Activated CD4-positive, CD25-positive, alpha-beta regulatory T cell treated with anti-CD3 and anti-CD28 coated beads, Interleukin-2, amount 50 U/mL, for 24 hours (primary cell): ENCODE data around the gene SYNGR1.
"Not testable (repeated sequence)": the region's sequence is repeated elsewhere in the genome, so short reads cannot be mapped to it uniquely, and the experiment has no call there.

Experiments
- ATAC-seq, 2 donors: fragments of 150-1000 bp; cut with Tn5 transposase; one replicate each; pipeline ENCODE4 v1.10.0; 2021; ENCODE audit warnings: mild to moderate bottlenecking in 1 of 2, moderate library complexity in 1 of 2

The SYNGR1 gene

DNA sequence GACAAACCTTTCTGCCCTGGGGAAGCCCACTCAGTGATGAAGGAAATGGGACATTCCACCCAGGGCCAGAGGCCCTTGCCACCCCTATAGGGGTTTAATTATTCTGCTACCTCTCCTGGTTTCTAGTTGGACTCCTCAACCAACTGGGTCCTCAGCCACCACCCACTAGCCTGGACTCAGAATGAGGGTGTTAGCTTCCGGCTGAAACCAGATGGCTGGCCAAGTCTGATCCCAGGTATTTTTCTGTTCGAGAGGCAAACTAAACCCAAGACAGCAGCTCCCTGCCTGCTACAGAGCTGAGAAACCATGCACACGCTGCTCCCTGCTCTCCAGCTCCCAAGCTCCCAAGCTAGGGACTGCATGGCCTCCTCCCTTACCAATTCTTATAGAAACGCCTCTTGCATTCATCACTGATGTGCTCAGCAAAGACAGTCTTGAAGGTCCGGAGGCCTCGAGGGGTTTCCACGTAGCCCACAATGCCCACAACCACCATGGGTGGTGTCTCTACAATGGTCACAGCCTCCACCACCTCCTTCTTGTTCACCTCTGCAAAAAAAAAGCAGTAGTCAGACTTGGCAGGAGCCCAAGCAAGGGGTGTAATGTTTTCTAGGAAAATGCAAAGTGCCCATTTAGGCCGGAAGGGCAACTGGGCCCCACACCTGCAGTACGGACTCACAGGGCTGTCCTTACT is 32.6 kb upstream of the SYNGR1 start:
- ATAC-seq: no peak

DNA sequence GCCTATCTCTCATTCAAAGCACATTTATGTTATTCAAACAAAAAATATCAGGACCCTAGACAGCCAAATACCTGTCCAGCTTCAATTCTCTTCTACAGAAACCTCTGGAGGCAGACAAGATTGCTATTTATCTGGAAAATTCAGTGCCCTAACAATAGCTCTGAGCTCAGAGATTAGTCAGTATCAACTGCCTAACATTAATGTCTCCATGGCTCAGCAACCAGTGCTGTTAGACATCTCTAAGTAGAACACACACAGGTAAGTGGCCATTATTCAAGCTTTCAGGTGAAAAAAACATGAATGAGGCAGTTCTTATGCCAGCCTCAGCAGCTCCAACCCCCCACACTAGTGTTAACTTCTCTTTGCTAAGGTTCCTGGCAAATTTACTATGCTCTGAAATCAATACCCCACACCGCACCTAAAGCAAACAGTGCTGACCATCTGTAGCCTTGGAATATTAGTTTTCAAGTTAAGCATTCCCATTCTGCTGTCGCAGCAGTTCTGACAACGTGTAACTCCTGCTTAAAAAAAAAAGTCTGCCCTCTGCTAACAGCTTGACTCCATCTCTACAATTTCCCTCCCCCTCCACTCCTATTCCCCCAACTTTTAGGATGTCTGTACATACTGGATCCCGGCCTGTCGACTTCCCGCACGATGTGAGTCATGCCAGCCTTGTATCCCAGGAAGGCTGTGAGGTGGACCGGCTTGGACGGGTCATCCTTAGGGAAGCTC is 31.9 kb upstream of the SYNGR1 start:
- no peak for ATAC-seq

DNA sequence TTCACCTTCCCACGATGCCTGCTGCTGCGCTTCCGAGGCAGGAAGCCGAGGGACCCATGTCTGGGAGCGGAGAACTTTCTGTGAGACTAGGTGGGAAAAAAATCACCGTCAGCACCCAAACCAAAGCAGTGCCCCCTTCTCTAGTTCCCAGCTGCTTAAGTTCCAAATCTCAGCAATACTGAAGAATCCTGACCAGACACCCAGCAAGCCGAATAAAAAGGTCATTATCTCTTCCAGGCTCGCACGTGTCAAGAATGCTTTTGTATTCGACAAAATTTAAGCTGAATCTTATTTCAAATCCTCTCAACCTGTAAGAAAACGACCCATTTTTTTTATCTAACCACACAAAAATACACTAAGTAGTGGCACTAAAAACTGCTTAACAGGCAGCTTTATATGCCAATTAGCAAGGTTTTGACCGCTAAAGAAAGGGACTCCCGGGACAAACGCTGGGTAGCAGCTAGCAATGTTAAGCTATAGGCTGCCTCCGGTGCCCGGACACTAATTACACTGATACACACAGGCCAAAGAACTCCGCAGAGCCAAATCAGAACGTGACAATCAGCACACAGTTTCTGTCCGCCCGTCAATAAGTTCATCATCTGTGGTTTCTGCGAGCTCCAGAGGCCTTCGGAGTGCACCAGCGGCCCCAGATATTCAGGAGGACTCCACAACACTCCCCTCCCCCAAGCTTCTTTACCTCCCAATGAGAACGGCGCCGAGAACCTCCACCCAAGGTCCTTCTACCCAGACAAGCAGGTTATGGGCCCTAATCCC is 31.1 kb upstream of the SYNGR1 start:
- ATAC-seq: no peak

DNA sequence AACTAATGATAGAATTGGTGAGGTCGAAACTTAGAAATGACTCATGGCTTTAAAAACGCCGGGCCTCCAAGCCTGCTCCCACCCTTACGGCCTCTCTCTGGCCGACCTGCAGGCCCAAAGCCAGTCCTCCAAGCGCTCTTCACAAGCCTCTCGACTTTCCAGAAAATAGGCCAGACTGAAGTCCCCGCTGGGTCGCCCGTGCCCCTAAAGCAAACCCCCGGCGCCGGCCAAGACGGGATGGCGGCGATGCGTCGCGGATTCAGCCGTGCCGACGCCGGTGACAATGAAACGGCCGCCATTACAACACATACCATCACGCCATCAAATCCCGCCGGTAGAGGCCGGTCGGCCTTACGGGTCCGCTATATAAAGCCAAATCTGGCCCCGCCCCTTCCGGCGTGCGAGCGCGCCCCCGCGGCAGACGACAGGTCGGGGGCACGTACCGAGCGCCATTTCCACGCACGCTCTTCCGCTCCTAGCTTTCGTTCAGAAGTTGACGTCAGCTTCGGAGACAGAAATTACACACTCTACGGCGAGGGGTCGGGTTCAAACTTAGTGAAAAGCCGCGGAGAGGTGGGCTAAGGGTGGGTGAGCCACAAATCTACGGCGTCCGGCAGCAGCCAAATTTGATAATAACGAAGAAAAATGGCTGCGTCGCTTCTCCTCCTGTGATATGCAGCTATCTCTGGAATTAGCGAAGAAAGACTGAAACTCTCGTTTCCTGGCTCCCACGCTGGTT is 30.3 kb upstream of the SYNGR1 start, which contains the start of gene RPL3:
TSS of gene RPL3 (minus strand) at position 340 of the 739 bp plus-strand sequence. CDS start at position 314, 26 bp downstream.
- peak; percentile 73 to 79 for ATAC-seq

DNA sequence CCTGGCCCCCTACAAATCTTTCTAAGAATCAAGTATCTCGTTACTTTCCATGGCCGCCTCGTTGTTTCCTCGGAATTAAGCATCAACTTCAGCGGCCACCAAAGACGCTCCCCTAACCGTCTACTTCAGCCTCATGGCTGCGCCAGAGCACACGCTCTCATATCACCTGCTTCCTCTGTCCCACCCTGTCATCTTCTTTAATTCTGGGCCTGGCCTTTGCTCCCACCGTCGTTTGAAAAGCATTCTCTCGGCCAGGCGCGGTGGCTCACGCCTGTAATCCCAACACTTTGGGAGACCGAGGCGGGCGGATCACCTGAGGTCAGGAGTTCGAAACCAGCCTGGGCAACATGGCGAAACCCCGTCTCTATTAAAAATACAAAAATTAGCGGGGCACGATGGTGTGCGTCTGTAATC is 29.2 kb upstream of the SYNGR1 start:
- ATAC-seq: not testable (repeated sequence)

DNA sequence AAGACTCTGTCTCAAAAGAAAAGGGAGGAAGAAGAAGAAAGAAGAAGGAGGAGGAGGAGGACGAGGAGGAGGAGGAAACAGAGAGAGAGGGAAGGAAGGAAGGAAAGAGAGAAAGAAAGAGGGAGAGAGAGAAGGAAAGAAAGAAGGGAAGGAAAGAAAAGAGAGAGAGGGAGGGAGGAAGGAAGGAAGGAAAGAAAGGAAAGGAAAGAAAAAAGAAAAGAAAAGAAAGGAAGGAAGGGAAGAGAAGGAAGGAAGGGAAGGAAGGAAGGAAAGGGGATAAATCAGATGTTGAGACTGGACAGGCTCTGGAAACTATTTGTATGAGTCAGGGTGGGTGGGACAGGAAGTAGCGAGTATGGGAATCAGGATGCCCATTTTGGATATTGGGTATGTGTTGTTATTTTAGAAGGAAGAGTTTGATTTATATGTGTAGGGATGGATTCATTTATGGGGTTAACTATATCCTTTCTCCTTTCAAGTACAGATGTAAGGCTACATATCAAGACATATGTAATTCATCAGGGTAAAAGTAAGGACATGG is 24.3 kb upstream of the SYNGR1 start:
- no peak for ATAC-seq

DNA sequence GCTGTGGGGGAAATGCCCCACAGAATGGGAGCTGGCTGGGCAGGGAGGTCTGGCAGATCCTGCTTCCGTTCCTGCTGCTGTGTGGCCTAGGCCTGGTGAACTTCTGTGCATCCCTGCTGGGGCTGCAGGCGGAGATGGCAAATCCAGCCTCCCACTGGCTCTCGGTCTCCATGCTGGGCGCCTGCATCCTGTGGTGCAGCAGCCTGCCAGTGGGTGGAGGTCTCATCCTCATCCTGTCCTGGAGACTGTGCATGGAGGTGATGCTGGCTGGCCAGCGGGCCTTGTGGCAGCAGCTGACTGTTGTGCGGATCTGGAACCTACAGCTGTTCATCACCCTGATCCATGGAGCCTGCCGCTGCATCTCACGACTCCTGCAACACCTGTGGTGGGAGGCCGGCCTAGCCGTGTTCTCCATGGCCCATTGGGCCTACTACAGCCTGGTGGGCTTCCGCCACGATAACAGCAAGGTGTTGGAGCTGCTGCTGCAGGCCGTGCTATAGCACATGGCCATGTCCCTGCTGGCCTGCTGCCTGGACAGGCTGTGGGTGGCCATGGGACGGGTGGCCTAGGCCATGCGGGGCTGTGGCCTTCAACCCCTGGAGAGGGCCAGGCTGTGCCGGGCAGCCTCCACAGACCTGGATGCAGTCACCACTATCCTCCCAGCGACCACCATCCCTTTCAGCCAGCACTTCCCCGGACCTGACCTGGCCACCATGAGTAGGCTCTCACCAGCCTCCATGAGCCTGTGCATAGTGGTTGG is 21.6 kb upstream of the SYNGR1 start:
- ATAC-seq: no peak

DNA sequence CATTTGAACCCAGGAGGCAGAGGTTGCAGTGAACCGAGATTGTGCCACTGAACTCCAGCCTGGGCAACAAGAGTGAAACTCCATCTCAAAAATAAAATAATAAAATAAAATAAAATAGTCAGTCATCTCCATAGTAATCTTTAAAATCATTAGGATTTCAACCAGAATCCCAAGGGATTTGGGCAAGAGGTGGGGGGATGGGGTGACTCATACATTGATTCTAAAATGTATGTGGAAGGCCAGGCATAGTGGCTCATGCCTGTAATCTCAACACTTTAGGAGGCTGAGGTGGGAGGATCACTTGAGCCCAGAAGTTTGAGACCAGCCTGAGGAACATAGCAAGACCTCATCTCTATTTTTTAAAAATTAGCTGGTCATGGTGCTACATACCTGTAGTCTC is 19.2 kb upstream of the SYNGR1 start:
- ATAC-seq: not testable (repeated sequence)

DNA sequence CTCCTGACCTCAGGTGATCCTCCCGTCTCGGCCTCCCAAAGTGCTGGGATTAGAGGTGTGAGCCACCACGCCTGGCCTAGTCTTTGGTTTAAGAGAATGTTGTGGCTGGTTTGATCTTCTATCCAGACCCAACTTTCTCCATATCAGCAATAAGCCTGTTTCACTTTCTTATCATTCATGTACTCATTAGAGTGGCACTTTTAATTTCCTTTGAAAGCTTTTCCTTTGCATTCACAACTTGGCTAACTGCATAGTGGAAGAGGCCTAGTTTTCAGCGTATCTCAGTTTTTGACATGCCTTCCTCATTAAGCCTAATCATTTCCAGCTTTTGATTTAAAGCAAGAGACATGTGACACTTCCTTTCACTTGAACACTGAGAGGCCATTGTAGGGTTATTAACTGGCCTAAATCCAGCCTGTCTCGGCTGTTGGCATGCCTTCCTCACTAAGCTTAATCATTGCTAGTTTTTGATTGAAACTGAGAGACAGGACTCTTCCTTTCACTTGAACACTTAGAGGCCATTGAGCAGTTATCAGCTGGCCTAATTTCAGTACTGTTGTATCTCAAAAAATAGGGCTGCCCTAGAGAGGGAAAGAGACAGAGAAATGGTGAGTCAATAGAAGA is 17.2 kb upstream of the SYNGR1 start:
- peak in 1 of 2 donors; percentile 24 for ATAC-seq

DNA sequence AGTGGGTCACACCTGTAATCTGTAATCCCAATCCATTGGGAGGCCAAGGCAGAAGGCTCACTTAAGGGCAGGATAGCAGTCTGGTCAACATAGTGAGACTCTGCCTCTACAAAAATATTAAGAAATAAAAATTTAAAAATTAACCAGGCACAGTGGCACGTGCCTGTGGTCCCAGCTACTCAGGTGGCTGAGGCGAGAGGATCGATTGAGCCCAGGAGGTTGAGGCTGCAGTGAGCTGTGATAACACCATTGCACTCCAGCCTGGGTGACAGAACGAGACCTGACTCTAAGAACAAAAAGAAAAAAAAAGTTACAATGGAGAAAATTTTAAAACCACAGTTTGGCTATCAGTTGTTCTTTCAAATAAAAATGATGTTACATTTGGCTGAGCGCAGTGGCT is 13.4 kb upstream of the SYNGR1 start:
- ATAC-seq: no peak

DNA sequence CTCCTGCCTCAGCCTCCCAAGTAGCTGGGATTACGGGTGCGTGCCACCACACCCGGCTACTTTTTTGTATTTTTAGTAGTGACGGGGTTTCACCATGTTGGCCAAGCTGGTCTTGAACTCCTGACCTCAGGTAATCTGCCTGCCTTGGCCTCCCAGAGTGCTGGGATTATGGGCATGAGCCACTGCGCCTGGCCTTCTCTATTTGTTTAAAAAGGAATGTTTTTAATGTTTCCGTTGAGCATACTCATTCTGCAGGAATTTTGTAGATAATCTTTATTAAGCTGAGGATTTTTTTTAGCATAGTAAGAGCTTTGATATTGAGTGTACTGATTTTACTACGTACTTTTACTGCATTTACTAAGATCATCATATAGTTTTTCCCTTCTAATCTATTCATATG is 10.0 kb upstream of the SYNGR1 start:
- ATAC-seq: not testable (repeated sequence)

DNA sequence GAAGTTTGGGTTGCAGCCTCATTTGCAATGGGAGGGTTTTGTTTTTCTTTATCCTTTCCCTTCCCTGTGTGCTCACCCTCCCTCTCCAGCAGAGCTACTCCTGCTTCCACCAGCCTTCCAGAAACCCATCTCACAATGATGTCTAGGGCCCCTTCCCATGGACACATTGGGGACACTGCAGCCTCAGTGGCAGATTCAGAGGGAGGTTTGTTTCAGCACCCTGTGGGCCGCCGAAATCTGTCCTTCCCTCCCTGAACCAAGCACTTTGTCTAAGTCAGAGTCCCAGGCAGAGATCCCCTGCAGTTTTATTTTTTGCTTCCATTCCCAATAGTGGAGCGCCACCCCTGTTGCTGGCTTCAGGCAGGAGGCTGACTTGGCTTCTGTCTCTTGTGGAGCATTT is 8.6 kb upstream of the SYNGR1 start:
- no peak for ATAC-seq

DNA sequence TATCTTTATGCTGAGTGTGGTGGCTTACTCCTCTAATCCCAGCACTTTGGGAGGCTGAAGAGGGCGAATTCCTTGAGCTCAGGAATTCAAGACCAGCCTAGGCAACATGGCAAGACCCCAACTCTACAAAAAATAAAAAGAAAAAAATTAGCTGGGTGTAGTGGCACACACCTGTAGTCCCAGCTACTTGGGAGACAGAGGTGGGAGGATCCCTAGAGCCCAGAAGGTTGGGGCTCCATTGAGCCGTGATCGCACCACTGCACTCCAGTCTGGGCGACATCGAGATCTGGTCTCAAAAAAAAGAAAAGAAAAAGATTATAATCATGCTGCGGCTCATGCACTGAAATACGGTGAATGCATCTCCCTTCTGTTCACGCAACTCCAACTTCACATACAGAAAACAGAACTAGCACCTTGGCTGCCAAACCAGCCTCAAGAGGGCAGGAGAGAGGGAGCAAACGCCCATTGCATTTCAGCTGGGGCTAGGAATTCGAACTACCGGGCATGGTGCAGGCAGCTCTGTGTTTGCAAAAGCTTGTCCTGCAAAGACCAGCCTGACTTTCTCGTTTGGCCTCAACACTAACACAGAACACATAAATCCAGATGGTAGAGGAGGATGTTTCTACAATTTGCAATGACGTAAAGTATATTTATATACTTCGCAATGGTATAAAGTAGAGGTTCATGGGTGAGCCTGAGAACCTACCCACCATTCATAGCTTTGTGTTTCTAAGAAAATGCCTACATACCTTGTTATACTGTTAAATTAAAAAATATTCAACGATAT is 6.3 kb upstream of the SYNGR1 start:
- peak; percentile 60 to 71 for ATAC-seq

DNA sequence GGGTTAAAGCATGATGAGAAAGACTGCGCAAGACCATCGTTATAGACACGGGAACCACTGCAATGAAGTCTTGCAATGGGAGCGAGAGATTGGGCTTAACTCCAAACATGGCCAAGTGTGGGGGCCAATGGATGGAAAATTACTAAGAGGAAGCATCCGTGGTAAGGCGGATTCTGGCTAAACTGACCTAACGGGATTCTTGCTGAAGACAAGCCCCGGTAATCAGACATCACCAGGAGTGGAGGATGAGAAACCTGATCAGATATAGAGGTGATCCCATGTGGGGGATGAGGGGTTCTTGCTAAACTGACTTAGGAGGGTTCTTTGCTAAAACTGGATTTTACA is 5.8 kb upstream of the SYNGR1 start:
- ATAC-seq: no peak

DNA sequence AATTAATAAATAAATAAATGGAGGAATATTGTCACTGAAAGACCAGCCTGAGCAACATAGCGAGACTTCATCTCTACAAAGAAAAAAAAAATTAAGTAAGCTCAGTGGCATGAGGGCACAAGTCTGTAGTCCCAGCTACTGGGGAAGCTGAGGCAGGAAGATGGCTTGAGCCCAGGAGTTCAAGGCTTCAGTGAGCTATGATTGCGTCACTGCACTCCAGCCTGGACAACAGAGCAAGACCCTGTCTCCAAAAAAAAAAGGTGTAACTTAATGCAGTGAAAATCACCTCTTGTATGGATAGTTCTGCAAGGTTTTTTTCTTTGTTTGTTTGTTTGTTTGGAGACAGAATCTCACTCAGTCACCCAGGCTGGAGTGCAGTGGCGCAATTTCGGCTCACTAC is 4.6 kb upstream of the SYNGR1 start:
- no peak for ATAC-seq

DNA sequence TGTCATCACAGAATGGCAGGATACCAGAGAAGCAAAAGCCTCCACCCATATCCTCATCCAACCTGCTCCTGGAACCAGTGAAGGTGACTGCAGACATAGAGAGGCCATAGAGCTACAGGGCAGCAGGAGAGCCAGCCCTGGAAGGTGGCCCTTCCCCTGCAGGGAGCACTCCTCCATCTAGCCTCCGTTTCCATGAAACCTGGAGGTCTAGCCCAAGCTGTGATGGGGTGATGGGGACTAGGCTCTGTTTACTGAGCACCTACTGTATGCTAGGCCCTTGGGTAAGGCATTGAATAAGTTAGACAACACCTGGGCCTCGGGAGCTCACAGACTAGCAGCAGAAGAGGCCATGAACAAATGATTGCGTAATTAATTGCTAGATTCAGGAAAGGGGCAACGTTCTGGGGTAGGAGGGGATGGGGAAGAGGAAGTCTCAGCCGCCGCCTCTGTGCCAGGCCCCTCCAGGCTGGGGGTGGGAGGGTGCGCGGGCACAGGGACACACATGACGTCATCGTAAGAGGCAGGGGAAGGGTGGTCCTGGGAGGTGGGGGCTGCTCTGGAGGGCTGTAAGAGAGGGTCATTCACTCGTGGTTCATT is 784 bp upstream of the SYNGR1 start:
- no peak for ATAC-seq

DNA sequence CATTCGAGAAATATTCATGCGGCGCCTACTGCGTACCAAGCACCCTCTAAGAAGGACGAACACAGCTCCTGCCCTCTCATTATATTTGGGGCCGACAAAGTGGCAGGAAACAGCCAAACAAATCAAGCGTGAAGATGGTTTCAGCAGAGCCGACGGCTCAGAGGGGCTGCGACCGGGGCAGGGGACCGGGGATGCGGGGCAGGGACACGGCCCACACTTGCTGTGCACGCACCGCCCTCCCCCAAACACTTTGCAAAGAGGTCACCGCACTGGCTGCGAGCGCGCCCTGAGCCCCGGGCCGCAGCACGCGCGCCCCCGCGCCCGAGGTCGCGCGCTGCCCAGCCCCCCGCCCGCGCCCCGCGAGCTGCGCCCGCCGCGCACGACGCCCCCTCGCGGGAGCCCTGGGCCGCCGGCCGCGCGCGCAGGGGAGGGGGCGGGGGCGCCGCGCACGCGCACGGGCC is 255 bp upstream of the SYNGR1 start:
- ATAC-seq: peak; percentile 19 to 27

DNA sequence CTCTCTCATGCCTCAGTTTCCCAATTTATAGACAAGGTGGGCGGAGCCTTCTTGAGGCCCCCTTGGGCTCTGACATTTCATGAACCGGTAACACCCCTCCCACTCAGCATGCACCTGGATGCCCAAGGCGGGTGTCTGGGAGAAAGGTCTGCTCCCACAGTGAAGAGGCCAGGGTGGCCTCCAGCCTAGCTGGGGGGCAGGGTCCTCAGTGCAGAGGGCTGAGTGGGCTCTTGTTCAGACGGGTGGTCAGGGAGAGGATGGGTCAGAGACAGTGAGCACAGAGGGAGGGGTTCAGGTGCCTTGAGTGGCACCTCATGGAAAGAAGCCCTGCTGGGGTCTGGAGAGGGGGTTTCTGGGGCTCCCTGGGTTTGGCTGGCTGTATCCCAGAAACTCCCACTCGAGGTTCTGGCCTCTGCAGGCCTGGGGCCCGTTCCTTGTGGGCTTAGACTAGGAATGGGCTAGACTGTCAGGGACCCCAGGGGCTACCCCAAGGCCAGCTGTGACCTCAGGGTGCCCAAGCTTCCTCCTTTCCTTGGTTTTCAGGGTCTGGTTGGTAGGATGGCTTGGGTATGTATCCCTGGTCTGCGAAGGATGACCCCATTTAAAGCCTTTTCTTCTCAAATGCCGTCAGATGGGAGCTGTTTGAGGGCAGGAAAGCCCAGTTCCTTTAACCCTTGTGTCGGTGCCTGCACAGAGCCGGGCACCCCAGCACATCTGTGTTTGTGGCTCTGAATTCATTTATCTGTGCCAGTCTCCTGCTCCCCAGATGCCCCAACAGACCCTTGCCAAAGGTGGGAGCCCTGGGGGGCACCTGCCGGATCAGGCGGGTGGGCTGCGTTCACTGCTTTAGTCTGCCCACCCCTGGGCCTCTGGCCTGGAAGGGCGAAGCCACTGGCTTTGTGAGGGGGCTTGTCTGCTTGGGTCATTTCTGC is 1.2 kb downstream of the SYNGR1 start:
- ATAC-seq: no peak
